GM13976 (cell line): ENCODE measurements around the gene GJA4.

Source experiments
- DNase-seq: peaks from one replicate; pipeline ENCODE4 v3.0.0; 2012; ENCODE audit warnings: low spot score
- CTCF ChIP-seq: IDR thresholded peaks from 2 replicates; pipeline ENCODE4 v1.5.1; 2012; ENCODE audit warnings: borderline replicate concordance, mild to moderate bottlenecking; ENCODE audit not compliant: insufficient read depth; ENCODE audit errors: extremely low read depth, missing control alignments, control extremely low read depth
- in situ Hi-C: fragments of 300-500 bp; cut with MboI; formaldehyde crosslinking; loops from one replicate; pipeline ENCODE4 v1.12.0; 2022; ENCODE audit warnings: low sequenced_read_pairs, mixed read lengths, inconsistent platforms; ENCODE audit not compliant: unreplicated experiment

Gene GJA4

GRCh38 chr1:34747638-34747941 lies 45.2 kb upstream of the GJA4 start:
- in situ Hi-C loops = no loop called here
- no peak for TF ChIP-seq CTCF
- DNase-seq = no peak

- in situ Hi-C loops = no loop called here
- TF ChIP-seq CTCF = no peak
- DNase-seq = no peak
These were observed 42.8 kb upstream of the GJA4 start for GRCh38 chr1:34749992-34750391.

GRCh38 chr1:34750610-34751009 lies 42.2 kb upstream of the GJA4 start:
- in situ Hi-C loops = no loop called here
- no peak for TF ChIP-seq CTCF
- DNase-seq = no peak

- in situ Hi-C loops = no loop called here
- DNase-seq = no peak
- TF ChIP-seq CTCF = no peak
These were observed 39.6 kb upstream of the GJA4 start for GRCh38 chr1:34753163-34753562.

GRCh38 chr1:34754964-34755637 lies 37.7 kb upstream of the GJA4 start, which contains the start of gene GJB5:
TSS of gene GJB5 (plus strand) at chr1:34755047. CDS start at chr1:34757331, 2,284 bp downstream.
- TF ChIP-seq CTCF = no peak
- DNase-seq = no peak
- in situ Hi-C loops = no loop called here

GRCh38 chr1:34755961-34756360 lies 36.8 kb upstream of the GJA4 start:
- DNase-seq = no peak
- in situ Hi-C loops = no loop called here
- no peak for TF ChIP-seq CTCF
